ENCODE results near the gene TMEM161B. TPM values are rescaled to one million over a fixed set of nuclear protein-coding genes. Genes with fewer than 3 reads are reported as not detected.

TMEM161B gene
- total and polyA plus RNA-seq, 2 donors (not counting 3 experiments of a cell fraction or from before 2014, with no cell fraction given): 5.3 to 11.6 TPM

DNA sequence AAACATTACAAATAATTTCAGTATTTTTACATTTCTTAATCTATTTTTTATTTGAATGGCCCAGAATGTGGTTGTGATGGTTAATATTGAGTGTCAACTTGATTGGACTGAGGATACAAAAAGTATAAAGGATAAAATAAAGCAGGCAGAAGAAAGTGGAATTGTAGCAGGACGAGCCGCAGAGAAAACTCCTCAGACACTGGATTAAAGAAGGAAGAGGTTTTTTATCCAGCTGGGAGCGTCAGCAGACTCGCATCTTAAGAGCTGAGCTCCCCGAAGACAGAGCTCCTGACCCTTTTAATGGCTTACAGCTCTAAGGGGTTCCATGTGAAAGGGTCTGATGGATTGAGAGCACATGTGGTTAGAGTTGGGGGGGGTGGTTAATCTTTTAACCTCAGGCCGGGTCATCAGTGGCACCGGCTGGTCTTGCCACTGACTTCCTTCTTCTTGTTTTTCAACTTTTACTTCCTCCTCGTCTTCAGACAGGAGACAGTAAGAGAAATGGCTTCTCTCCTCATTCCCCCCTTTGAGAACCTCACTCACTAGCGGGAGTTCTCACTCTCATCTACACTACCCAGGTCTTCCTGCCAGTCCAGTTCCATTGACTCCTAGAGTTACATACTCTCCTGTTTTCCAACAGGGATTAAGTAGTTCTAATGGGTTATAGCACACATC, 80.0 kb downstream of the TMEM161B start:
- Histone ChIP-seq H3K4me3 (replicated peaks in 1 of 3; ENCODE audit: insufficient read depth in 1 of 3, low read depth in 1 of 3, low read length in 3 of 3) (no peak overlapping the region), H3K4me1 (ENCODE audit: control insufficient read depth, extremely low read depth, insufficient read depth, low read length) (no peaks in the 10 kb centered on the region), H3K27me3 (ENCODE audit: control insufficient read depth in 2 of 2, insufficient read depth in 2 of 2, low read length in 2 of 2) (no peaks in the 10 kb centered on the region), H3K9me3 (replicated peaks; ENCODE audit: control insufficient read depth, insufficient read depth, low read length) (no peaks in the 10 kb centered on the region), H3K9me1 (replicated peaks; ENCODE audit: control insufficient read depth, extremely low read depth, insufficient read depth, low read length) (no peaks in the 10 kb centered on the region), H3K79me2 (ENCODE audit: control insufficient read depth, insufficient read depth, low read length) (no peaks in the 10 kb centered on the region), H3K4me2 (ENCODE audit: insufficient read depth, low read length) (no peak overlapping the region), H4K20me1 (replicated peaks; ENCODE audit: control insufficient read depth, extremely low read depth, insufficient read depth, low read length) (no peaks in the 10 kb centered on the region), H2AFZ (ENCODE audit: low read depth, low read length) (no peak overlapping the region), H3K9ac (replicated peaks; ENCODE audit: extremely low read depth, insufficient read depth, low read length) (no peak overlapping the region), H3K27ac (ENCODE audit: insufficient read depth, low read depth, low read length) (no peak overlapping the region), H3K36me3 (ENCODE audit: control insufficient read depth in 2 of 2, extremely low read depth in 1 of 2, insufficient read depth in 2 of 2, low read length in 2 of 2) (peaks cover 0 to 3% of the 10 kb centered on the region in 2 experiments)
- TF ChIP-seq, protein P1, sequence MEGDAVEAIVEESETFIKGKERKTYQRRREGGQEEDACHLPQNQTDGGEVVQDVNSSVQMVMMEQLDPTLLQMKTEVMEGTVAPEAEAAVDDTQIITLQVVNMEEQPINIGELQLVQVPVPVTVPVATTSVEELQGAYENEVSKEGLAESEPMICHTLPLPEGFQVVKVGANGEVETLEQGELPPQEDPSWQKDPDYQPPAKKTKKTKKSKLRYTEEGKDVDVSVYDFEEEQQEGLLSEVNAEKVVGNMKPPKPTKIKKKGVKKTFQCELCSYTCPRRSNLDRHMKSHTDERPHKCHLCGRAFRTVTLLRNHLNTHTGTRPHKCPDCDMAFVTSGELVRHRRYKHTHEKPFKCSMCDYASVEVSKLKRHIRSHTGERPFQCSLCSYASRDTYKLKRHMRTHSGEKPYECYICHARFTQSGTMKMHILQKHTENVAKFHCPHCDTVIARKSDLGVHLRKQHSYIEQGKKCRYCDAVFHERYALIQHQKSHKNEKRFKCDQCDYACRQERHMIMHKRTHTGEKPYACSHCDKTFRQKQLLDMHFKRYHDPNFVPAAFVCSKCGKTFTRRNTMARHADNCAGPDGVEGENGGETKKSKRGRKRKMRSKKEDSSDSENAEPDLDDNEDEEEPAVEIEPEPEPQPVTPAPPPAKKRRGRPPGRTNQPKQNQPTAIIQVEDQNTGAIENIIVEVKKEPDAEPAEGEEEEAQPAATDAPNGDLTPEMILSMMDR (IDR thresholded peaks at IDR 0.05; ENCODE audit: extremely low read depth in 1 of 2, insufficient read depth in 1 of 2, low read depth in 1 of 2, low read length in 2 of 2): no peak
- TF ChIP-seq EZH2 (IDR thresholded peaks at IDR 0.05; ENCODE audit: borderline replicate concordance, low read depth, low read length, severe bottlenecking) (no peak), MYC (IDR thresholded peaks at IDR 0.05; ENCODE audit: low read depth, low read length) (no peak), POLR2AphosphoS5 (IDR thresholded peaks at IDR 0.05; ENCODE audit: insufficient read depth, low read depth, low read length) (no peak), POLR2A (IDR thresholded peaks at IDR 0.05; ENCODE audit: low read depth, low read length) (no peak), FOS (IDR thresholded peaks at IDR 0.05; ENCODE audit: borderline replicate concordance, insufficient read depth, low read length) (no peak)
- POLR2A ChIA-PET: no interaction called here
- no TSS peak for BruUV-seq (replicated peaks)
- dilution Hi-C loops (cut with MboI; ENCODE audit: extremely low pct_ligation_motif_present, low sequenced_read_pairs) (no loop called here), intact Hi-C loops (cut with micrococcal nuclease) (no loop called here)
- CTCF ChIA-PET: interaction anchor here (1.3 kb wide), 1 partner anchor 8 kb away, joined by 4 read pairs; no protein-coding TSS in a partner anchor
- DNase-seq (ENCODE audit: low read depth, low spot score) (no peak), FAIRE-seq (no peak)

Measured in endothelial cell of umbilical vein (primary cell).